EH (cell line): ENCODE results near the gene CKMT2.

Experiments used
- DNase-seq: peaks from one replicate; pipeline ENCODE4 v3.0.0-alpha.2; 2015; ENCODE audit warnings: low read depth

Gene CKMT2

DNA sequence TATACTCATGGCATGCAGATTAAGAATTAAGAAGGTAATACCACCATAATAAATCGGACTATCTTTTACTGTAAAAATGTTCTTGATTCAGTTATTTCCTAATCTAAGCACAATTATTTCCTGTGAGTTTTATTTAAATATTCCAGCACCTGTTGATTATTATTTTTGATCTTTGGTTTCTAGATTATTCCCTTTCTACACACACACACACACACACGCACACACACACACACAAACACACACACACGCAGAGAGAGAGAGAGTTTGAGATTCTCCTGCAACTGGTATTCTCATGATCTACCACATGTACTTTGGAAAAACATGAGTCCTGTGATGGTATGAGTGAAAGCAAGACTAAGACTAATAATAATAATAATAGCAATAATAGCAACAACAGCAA lies 17.0 kb upstream of the CKMT2 start:
- DNase-seq = no peak

DNA sequence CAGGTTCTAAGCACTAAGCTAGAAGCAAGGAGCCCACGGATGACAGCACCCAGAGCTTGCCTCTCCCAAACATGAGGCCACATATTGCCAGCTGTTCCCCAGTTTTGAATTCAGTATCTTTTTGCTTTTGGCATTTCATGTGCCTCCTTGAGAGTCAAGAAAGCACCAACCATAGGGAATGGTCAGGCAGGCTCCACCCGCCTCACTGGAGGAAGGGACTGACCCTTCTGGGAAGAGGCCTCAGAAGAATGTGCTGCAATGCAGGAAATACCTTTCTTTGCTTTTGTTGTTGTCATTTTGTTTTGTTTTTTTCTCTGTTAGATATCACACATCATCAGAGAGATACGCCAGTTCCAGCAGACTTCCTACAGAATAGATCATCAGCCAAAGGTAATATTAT lies 13.7 kb upstream of the CKMT2 start:
- DNase-seq = no peak

DNA sequence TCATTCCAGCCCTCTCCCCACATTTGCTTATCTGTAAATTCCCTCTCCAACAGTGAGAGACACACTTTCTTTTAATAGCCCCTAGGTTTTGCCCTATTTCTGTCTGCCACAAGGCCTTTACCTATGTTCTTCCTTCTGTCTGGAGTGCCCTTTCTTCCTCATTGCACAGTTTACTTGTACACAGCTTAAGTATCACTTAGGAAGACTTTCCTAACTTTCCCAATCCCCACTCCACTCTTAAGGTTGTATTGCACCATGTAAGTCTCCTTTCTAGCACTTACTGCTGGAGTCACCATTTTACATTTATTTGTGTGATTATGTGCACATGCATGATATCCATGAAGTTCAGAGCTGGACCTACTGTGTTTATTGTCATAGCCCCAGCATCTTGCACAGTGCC lies 10.8 kb upstream of the CKMT2 start:
- DNase-seq = no peak

DNA sequence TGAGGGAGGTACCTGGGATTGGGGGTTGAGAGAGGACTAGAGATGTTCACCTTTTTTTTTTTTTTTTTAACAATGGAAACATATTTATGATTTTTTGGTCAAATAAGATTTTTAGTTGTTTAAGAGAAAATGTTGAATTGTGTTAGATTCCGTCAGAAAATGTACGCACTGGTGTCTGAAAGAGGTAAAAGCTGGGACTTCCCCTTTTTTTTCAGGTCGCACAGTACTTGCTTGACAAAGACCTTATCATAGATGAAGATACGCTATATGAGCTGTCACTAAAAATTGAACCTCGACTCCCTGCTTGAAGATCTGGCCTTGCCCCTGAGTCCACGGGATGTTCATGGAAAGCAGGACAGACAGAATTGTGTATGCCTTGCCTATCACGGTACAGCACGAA lies 7.7 kb upstream of the CKMT2 start:
- DNase-seq = no peak

DNA sequence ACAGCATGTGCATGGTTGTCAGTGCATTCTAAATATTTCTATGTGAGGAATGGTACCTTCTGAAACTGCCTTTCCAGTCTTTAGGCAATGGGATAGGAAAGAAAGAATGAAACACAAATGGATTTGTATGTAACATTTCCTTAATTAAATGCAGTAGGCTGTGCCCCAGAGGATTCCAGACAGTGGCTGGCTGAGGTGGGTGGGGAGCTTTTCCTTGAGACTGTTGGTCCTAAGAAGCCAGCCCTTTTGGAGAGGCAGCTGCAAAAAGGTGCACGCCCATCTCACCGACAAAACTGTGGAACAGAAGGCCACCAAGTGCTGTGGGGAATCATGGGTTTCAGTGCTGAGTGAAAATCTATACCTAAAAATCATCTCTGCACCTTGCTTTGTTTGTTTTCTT lies 6.8 kb upstream of the CKMT2 start:
- no peak for DNase-seq

DNA sequence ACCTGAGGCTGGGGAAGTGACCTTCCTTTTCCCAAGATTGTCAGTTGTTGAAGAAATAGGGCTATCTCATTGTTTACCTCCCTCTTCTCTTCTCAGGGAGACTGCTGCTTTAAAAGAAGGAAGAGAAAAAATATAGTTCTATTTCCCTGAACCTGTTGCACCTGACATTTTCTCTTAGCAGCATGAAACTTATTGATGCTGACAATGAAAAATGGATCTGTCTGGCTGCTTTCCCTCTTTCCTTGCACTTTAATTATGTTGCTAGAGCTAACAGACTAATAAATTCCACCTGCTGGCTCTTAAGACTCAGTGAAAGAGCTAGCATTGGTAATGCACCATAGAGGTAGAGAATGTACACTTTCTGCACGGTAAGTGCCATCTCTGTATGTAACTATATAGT lies 6.2 kb upstream of the CKMT2 start:
- DNase-seq = no peak

DNA sequence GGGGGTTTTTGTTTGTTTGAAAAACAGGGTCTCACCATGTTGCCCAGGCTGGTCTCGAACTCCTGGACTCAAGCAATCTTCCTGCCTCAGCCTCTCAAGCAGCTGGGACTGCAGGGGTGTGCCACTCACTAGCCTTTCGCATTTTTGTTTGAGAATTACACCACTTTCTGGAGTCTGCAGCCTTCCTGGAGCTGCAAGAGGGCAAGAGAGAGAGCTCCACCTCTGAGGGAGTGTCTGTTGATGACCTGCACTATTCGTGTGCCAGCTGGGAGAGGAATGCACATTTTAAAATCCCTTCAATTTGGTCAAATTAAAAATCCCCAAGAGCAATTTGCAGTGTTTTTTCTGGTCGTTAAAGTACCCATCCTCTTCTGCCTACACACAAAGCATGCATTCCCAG lies 5.0 kb upstream of the CKMT2 start:
- DNase-seq = no peak

DNA sequence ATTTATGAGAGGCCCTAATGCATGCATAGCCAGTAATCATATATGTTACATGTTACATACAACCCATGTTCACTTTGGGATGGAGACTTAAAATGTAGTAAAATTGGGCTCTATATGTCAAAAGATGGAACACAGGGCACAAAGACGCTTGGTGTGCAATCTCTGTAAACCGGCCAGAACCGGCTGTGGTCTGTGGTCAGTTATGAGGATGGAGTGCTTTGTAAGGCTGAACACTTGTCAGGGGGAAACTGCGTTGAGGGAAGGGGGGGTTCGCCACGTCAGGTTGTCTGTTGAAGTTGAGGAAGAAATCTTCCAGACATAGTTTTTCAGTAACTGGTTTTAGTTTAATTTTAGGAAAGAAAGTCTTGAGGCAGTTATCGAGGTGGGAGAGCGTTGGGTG lies 2.7 kb upstream of the CKMT2 start:
- no peak for DNase-seq

DNA sequence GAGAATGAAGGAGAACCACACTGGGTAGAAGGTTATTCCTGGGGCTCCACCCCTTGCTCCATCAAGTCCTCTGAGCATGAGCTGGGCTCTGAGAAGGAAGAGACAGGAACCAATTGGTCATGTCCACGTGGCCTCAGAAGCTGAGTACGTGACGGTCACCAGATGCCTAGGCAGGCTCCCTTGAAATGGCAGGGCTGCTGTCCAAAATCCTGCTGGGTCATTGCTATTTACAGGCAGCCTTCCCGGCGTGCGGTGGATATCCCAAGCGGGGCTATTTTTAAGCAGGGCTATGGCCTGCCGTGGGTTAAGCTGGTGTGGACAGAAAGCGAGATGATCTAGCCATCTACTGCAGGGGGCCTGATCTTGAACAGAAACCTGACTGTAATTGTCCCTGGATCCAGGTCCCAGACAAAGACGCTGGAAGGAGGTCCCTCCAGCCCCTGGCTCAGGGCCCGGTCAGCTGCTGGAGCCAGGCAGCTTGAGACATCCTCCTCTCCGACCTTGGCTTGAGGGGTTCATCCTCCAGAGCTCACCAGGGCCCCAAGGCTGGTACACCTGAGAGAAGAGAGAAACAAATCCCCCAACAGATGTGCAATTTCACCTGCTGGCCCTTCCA lies 550 bp upstream of the CKMT2 start:
- DNase-seq = peak; percentile 58

DNA sequence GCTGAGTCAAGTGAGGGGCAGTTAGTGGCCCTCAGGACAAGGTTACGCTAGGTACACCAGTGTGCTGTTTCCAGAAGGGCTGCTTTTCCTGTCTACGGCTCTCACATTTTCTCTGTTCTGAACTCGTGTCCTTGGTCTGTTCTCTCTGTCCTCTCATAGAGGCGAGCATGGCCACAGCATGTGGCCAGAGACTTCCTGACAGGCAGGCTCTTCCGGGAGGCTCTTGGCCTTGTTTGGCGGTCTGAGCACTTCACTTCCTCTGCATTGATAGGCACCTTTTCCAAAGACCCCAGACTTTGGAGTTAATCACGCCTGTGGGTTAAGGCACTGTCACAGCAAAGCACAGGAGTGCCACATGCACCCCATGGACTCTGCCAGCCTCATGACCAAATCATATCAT lies 1.2 kb downstream of the CKMT2 start:
- DNase-seq = no peak

DNA sequence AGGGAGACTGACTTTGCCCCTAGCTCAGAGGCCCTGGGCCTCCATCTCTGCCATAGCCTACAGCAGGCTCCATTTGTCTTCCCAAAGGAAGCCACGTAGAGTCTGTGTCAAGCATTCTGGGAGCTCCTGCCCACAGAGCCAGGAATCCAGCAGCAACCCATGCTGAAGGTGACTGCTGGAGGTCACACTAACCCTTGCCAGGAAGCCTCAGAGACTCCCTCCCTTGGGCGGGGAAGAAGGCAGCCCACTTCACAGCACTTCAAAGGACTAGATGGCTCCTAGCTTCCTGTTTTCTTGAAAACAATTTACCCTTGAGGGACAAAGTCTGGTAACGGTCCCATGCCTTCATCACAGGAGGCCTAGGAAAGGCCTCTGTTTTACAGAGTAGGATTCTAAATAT lies 1.7 kb downstream of the CKMT2 start:
- DNase-seq = no peak

DNA sequence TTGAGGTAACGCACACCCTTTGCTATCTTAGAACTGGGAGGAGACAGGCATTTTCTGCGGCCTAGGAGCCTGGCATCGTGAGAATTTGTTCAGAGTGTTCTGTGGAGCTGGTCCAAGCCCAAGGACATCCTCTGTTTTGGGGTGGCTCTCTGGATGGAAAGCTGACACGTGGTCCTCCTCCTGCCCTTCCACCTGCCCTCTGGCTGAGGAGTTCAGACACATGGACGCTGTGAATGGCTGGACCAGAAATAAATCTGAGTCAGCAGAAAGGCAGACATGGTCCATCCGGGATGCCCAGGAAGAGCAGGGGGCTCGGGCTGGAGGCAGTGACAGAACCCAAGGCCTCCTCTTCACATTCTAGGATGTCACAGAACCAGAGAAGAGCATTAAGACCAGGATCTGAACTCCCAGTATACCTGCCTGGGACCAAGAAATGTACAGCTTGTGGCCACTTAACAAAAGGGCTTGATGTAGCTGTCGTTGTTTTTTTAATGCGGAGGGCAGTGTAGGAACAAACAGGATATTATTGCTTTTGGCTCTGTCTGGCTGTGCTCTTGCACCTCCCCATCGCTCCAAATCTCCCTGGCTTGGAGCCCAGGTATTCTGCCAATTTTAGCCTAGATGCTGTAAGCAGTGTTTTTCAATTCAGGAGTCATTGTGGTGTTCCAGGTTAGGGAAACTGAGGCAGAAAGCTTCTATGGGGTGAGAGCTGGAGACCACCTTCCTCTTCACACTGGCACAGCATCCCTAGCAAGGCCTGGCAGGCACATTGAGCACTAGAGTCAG lies 2.4 kb downstream of the CKMT2 start:
- no peak for DNase-seq

DNA sequence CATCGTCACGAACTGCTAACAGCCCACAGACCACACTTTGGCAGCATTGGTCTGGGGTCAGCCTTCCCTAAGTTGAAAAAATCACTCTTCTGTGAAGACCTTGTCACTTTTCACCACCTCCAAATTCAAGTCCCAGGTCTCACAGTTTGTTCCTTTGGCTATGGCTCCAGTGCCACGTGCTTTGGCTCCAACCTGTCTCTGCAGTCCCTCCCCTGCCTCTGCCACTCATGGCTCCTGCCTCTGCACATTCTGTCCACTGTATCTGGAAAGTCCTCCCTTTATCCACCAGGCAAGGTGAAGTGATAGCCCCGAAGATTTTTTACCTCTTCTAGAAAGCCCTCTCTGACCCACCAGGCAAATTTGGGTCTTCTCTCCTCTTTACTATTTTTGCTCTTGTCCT lies 5.3 kb downstream of the CKMT2 start:
- no peak for DNase-seq

DNA sequence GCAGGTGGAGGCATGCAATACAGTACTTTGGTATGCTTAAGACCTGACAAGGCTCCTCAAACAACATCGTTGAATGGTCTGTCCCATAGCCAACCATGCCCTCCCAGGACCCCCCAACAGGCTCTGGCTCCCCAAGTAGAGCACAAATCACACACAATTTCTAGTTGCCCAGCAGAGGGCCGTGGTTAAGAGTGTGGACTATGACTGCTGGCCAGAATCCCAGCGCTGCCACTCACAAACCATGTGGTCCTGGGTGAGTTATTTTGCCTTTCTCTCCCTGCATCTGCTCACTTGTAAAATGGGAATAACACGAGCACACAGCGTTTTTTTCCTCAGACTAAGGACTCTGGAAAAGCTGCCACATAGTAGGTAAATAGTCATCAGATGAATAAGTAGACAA lies 6.5 kb downstream of the CKMT2 start:
- DNase-seq = no peak

DNA sequence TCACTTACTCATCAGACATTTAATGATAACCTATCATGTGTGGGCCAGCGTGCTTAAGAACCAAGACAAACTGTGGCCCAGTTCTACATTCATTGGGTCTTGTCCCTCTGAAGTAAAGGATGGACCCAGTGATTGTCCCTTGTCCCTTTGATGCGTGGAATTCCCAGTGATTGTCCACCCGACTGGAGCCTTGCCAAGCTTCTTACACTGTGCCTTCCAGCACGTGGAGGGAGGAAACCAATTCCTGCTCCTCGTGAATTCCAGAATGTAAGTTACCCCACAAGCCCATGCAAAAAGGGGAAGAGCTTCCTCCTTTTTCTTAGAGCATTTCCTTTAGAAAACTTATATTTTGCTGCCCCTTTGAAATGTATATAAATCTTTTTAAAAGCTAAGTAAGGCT lies 7.9 kb downstream of the CKMT2 start:
- DNase-seq = no peak

DNA sequence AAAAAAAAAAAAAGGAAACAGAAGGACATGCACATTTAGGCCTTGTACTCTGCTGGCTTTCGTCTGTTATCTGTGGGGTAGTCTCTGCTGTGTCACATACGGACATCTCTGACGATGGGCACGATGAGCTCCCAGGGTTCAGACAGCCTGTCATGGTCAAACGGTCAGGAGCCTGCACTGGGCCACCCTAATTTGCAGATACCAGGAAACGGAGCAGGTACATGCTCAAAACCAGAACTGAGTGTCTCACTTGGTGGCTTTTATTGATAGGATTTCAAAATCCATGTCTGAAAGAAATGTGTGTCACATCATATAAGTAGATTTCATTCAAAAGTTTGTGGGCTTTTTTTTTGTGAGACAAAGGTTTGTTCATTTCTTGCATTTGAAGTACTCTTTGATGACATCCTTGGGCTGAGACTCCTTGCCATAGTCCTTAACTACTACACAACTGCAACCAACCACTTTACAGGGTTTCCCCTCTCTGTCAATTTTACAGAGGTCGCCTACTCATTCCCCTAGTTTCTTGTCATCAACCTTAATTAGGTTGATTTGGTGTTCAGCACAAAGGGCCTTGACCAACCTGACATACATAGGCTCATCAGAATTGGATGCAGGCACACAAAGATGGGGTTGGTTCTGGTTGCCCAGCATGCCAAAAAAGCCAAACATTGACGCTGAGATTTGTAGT lies 9.0 kb downstream of the CKMT2 start:
- DNase-seq = no peak

DNA sequence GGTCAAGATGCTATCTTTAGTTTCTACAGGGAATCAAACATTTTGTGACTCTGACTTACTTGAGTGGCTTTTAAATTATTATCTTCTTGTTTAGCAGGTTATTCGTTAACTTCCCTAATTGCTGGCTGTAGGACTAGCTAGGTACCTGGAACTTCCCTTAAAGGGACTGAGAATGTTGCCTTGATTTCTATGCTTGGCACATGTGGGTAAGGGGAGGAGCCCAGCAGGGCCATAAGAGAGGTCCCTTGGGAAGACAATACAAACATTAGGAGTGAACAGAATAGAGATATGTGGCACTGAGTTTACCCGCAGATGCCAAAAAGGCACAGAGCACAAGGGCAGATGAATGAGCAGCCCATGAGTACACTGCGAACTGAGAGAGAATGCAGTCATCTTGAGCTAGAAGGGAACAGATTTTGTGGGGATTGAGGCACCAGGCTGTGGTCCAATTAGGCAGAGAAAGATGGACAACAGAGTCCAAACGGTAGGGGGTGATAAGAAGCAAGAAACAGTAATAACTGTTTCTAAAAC lies 9.8 kb downstream of the CKMT2 start:
- no peak for DNase-seq

DNA sequence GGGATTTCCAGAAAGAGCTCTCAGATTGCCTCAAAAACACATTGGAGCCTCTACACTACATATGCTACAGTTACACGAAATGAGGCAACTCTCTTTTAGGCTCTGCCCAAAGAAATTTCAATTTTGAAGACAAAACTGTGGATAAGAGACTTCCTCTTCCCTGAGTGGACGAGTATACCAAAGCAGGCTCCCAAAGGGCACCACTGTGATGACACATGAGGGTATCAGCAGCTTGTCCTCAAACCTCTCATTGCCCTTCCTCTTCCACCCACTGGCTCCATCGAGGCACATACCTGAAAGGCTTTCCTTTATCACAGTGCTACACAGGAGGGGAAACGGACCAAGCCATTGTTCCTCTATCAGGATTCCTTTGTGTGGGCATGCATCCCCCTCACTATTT lies 11.3 kb downstream of the CKMT2 start:
- no peak for DNase-seq

DNA sequence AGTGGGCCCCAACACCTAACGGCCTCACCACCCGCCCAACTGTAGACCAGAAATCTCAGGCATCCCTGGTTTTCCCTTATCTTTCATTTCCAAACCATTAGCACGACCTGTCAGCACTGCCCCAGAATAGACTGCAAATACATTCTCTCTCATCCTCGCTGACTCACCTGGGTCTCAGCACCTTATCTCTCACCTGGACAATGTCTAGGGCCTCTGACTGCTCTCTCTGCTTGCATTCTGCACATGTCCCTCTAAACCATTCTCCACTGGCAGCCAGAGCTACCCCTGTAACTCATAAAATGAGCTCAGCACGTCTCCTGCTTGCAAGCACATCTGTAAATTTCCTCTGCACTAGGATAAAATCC lies 12.7 kb downstream of the CKMT2 start:
- no peak for DNase-seq

DNA sequence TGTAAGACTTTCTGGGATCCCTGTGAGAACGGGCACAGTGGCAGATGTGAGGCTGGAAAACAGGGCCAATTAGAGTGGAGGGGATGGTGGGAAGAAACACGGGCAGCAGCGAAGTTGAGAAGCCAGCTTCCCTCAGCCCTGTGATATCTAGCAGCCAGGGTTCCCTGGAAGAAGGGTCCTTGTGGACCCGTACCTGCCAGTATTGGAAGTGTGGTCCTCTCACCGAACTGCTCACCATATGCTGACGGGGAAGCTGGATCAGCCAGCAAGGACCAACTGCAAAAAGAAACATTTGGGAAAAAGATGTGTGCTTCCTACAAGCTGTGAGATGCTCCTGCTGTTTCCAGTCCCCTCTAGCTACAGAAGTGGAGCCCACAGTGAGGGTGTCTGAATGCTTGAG lies 13.6 kb downstream of the CKMT2 start:
- DNase-seq = no peak

DNA sequence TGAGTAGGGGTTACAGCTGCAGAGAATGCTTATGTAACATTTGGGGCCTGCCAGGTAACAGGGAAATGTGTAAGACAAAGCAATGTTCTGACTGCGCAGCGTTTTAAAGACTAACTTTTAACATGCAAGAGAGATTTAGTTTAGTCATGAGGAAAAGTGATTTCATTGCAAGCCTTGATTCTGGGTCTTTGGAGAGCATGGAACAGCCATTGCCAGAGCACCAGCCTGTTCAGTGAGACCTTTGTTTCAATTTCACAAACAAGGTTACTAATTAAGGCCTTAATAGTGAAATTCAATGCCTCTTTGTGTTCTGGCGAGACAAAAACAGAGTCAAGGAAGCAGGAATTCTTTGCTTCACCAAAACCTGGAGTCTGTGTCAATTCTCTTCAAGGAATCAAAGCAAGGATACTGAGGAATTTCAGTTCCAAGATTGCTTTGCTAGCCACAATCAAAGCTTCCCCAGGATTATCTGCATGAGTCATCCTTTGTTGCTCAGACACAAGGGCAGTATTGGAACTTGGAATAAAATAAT lies 14.4 kb downstream of the CKMT2 start:
- peak; percentile 51 for DNase-seq

DNA sequence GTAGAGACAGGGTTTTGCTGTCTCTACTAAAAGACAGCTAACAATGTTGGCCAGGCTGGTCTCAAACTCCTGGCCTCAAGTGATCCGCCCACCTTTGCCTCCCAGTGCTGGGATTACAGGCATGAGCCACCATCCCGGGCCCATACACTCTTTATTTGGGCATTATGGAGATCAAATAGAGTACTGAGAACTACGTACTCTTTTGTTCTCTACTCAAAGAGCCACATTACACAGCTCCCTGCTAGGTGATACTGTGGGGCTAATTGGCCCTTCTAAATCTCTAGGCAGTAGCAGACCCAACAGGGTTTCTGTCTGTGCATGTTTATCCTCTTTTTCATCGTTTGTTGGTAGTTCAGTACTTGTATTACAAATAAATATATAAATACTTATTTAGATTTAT lies 16.1 kb downstream of the CKMT2 start:
- DNase-seq = no peak

DNA sequence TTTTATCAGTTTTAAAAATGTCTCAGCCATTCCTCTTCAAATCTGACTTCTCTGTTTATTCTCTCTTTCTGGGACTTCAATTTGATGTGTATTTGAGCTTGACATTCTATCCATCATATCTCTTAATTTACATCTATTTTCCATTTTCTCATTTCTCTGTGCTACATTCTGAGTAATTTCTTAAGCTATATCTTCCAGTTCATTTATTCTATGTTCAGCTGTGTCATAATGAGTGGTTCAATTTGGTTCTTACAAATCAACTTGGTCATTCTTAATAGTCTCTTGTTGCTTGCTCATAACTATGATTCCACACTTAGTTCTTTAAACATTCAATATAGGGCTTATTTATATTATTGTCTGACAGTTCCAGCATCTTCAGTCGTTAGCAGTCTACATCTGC lies 16.9 kb downstream of the CKMT2 start:
- no peak for DNase-seq
